Calu3 (cell line): ENCODE data around the gene LSM12. TPM values are rescaled to one million over a fixed set of nuclear protein-coding genes. Genes with fewer than 3 reads are reported as not detected.

Experiments used
- BruUV-seq: library from RNA; stranded (reverse); fragments of 400-500 nt; replicated peaks from 2 replicates; lab custom pipeline; 2021; lab: Mats Ljungman, UMichigan
- CTCF ChIA-PET: fragments of 300-600 bp; sonication (Branson Sonifier 250); formaldehyde crosslinking; loops from one replicate; lab custom pipeline; 2022; ENCODE audit warnings: antibody characterized with exemption; lab: Charles Lee
- DNase-seq: peaks from one replicate; pipeline ENCODE4 v3.0.0; 2022
- H3K27ac Mint-ChIP-seq: one replicate; pipeline ENCODE4 v1.8.0; 2022; ENCODE audit warnings: mixed read lengths; ENCODE audit not compliant: unreplicated experiment
- H3K27me3 Mint-ChIP-seq: one replicate; pipeline ENCODE4 v1.8.0; 2022; ENCODE audit warnings: mixed read lengths; ENCODE audit not compliant: unreplicated experiment
- H3K36me3 Mint-ChIP-seq: one replicate; pipeline ENCODE4 v1.8.0; 2022; ENCODE audit warnings: mild to moderate bottlenecking, moderate library complexity, mixed read lengths; ENCODE audit not compliant: insufficient read depth, unreplicated experiment
- H3K4me1 Mint-ChIP-seq: one replicate; pipeline ENCODE4 v1.8.0; 2022; ENCODE audit warnings: mild to moderate bottlenecking, low read depth, mixed read lengths; ENCODE audit not compliant: unreplicated experiment
- H3K4me3 Mint-ChIP-seq: one replicate; pipeline ENCODE4 v1.8.0; 2022; ENCODE audit warnings: mild to moderate bottlenecking, low read depth, moderate library complexity, mixed read lengths; ENCODE audit not compliant: unreplicated experiment
- H3K9me3 Mint-ChIP-seq: one replicate; pipeline ENCODE4 v1.8.0; 2022; ENCODE audit warnings: low read depth, mixed read lengths; ENCODE audit not compliant: unreplicated experiment
- intact Hi-C: fragments of 100-400 bp; cut with micrococcal nuclease; formaldehyde crosslinking; loops from one replicate; pipeline ENCODE4 v1.10.0; 2022; ENCODE audit not compliant: unreplicated experiment
- total RNA-seq: library from RNA; stranded (reverse); gene quantifications from 2 replicates; pipeline ENCODE4 v1.2.3, GENCODE V29; 2022
- TF ChIP-seq, protein P1 (sequence below): fragments of 200-600 bp; IDR thresholded peaks from one replicate; pipeline ENCODE4 v1.8.0; 2022; ENCODE audit warnings: antibody characterized with exemption; ENCODE audit not compliant: unreplicated experiment

The LSM12 gene
- total RNA-seq, 1 experiment from 2014 or later, result 79.5 TPM

- no peak for DNase-seq
- no peaks in the 10 kb centered on the region for H3K9me3 Mint-ChIP-seq
- intact Hi-C loops, result no loop called here
- peak overlapping the region; percentile 85 for H3K27ac Mint-ChIP-seq
- no TSS peak for BruUV-seq
- CTCF ChIA-PET, result interaction anchor here (0.7 to 1.9 kb wide), 8 partner anchors 10 to 261 kb away, joined by 3 to 8 read pairs (median 4); partner anchors contain the start of gene HDAC5
- H3K4me3 Mint-ChIP-seq, result peak overlapping the region; percentile 88
- H3K36me3 Mint-ChIP-seq, result peaks cover 77% of the 10 kb centered on the region
- TF ChIP-seq, protein P1, sequence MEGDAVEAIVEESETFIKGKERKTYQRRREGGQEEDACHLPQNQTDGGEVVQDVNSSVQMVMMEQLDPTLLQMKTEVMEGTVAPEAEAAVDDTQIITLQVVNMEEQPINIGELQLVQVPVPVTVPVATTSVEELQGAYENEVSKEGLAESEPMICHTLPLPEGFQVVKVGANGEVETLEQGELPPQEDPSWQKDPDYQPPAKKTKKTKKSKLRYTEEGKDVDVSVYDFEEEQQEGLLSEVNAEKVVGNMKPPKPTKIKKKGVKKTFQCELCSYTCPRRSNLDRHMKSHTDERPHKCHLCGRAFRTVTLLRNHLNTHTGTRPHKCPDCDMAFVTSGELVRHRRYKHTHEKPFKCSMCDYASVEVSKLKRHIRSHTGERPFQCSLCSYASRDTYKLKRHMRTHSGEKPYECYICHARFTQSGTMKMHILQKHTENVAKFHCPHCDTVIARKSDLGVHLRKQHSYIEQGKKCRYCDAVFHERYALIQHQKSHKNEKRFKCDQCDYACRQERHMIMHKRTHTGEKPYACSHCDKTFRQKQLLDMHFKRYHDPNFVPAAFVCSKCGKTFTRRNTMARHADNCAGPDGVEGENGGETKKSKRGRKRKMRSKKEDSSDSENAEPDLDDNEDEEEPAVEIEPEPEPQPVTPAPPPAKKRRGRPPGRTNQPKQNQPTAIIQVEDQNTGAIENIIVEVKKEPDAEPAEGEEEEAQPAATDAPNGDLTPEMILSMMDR, result no peak
- peaks cover 42% of the 10 kb centered on the region for H3K4me1 Mint-ChIP-seq
- no peaks in the 10 kb centered on the region for H3K27me3 Mint-ChIP-seq
These were observed 735 bp downstream of the LSM12 start for GRCh38 chr17:44065668-44066203.

DNA sequence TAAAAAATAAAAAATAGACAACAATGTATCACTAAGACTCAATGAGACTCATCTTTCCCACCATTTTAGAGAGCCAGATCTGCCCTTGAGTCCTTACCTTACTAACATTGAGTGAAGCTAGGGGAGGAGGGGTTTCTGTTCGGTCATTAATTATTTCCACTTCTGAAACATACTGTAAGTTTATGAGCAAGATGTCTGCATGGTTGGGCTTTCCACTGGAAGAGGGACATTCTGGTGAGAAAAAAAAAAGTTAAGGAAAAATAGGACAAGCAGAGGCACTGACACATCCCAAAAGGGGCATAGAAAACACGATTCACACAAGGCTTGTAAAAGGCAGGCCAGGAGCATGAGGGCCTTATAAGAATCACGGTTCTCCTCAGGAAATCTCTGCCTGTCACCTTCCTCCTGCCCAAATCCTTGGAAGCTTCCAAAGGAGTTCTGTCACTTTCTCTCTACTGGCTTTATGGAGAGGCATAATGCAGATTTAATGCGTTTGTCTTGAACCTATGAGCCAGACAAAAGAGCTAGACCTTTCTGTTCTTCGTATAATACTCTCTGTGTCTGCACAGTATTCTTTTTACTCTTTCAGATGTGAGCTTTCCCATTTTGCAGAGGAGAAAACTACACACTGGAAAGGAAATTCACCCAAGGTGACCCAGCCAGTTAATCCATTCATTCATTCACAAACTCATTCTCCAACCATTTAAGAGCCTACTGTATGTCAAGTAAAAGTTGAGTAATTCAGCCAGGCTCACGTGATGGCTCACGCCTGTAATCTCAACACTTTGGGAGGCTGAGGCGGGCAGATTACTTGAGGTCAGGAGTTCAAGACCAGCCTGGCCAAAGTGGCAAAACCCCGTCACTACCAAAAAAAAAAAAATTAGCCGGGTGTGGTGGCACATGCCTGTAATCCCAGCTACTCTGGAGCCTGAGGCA is 2.5 kb downstream of the LSM12 start:
- H3K36me3 Mint-ChIP-seq, result peaks cover 80% of the 10 kb centered on the region
- H3K4me1 Mint-ChIP-seq, result peaks cover 32% of the 10 kb centered on the region
- CTCF ChIA-PET, result interaction anchor here (0.7 kb wide), 1 partner anchor 579 kb away, joined by 5 read pairs; no protein-coding TSS in a partner anchor
- TF ChIP-seq, protein P1, result no peak
- H3K27ac Mint-ChIP-seq, result peak overlapping the region; percentile 86
- no peaks in the 10 kb centered on the region for H3K9me3 Mint-ChIP-seq
- no peak for DNase-seq
- intact Hi-C loops, result no loop called here
- H3K4me3 Mint-ChIP-seq, result peak overlapping the region; percentile 24
- TSS peak; percentile 21 for BruUV-seq
- no peaks in the 10 kb centered on the region for H3K27me3 Mint-ChIP-seq

DNA sequence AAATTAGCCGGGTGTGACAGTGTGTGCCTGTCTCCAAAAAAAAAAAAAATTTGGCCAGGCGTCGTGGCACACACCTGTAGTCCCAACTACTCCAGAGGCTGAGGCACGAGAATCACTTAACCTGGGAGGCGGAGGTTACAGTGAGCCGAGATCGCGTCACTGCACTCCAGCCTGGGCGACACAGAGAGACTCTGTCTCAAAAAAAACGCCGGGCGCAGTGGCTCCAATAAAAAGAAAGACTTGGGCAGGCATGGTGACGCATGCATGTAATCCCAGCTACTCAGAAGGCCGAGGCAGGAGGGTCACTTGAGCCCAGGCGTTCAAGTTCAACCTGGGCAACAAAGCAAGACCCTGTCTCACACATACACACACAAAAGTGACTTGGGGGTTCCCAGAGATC is 3.6 kb downstream of the LSM12 start:
- Mint-ChIP-seq H3K9me3 (no peaks in the 10 kb centered on the region), H3K36me3 (peaks cover 89% of the 10 kb centered on the region), H3K4me1 (peaks cover 32% of the 10 kb centered on the region)

GRCh38 chr17:44061446-44061845 is 5.0 kb downstream of the LSM12 start:
- Mint-ChIP-seq H3K4me1 (peaks cover 25% of the 10 kb centered on the region), H3K27me3 (no peaks in the 10 kb centered on the region), H3K36me3 (peaks cover 88% of the 10 kb centered on the region), H3K27ac (no peak overlapping the region), H3K9me3 (no peaks in the 10 kb centered on the region), H3K4me3 (no peak overlapping the region)
- intact Hi-C loops, result no loop called here
- no peak for DNase-seq
- CTCF ChIA-PET, result interaction anchor here (0.7 to 1.1 kb wide), 3 partner anchors 20 to 276 kb away, joined by 3 to 6 read pairs (median 5); no protein-coding TSS in a partner anchor
- TF ChIP-seq, protein P1, result no peak
- no TSS peak for BruUV-seq

More for the DNA sequence above, 3.6 kb downstream of the LSM12 start:
- Mint-ChIP-seq H3K27me3 (no peaks in the 10 kb centered on the region), H3K27ac (no peak overlapping the region), H3K4me3 (no peak overlapping the region)
- intact Hi-C loops, result no loop called here
- CTCF ChIA-PET, result no interaction called here
- no TSS peak for BruUV-seq
- TF ChIP-seq, protein P1, result no peak
- DNase-seq, result no peak
